Dermis blood vessel endothelial cell (primary cell): ENCODE results near the gene MSANTD1. TPM values are rescaled to one million over a fixed set of nuclear protein-coding genes. Genes with fewer than 3 reads are reported as not detected.

Source experiments
- DNase-seq: peaks from one replicate; pipeline ENCODE4 v3.0.0; 2010
- total RNA-seq: library from RNA; depleted of rRNA; stranded (reverse); fragments of >200 nt; gene quantifications from 2 replicates; pipeline ENCODE4 v1.2.3, GENCODE V29; 2014

The MSANTD1 gene
- total RNA-seq, 1 donor from 2014 or later, result 0.34 TPM

- DNase-seq, result no peak
Observed at GRCh38 chr4:3233391-3234071, 15.4 kb upstream of the MSANTD1 start.

- DNase-seq, result no peak
Observed at GRCh38 chr4:3234171-3235029, 14.6 kb upstream of the MSANTD1 start.

- no peak for DNase-seq
Observed at GRCh38 chr4:3235030-3235345, 14.0 kb upstream of the MSANTD1 start.

- DNase-seq, result no peak
Observed at GRCh38 chr4:3235581-3235980, 13.4 kb upstream of the MSANTD1 start.

GRCh38 chr4:3236326-3236878, 12.6 kb upstream of the MSANTD1 start:
- no peak for DNase-seq

GRCh38 chr4:3237266-3237665, 11.7 kb upstream of the MSANTD1 start:
- DNase-seq, result no peak

- no peak for DNase-seq
Observed at GRCh38 chr4:3237712-3238560, 11.0 kb upstream of the MSANTD1 start.

- DNase-seq, result no peak
Observed at GRCh38 chr4:3238721-3239120, 10.2 kb upstream of the MSANTD1 start.

GRCh38 chr4:3239303-3239702, 9.7 kb upstream of the MSANTD1 start:
- DNase-seq, result no peak

- no peak for DNase-seq
Observed at GRCh38 chr4:3239998-3240920, 8.7 kb upstream of the MSANTD1 start.

GRCh38 chr4:3240936-3241522, 7.9 kb upstream of the MSANTD1 start:
- no peak for DNase-seq

GRCh38 chr4:3241898-3242524, 6.9 kb upstream of the MSANTD1 start:
- no peak for DNase-seq

- no peak for DNase-seq
Observed at GRCh38 chr4:3243136-3243780, 5.7 kb upstream of the MSANTD1 start.

GRCh38 chr4:3244002-3244401, 5.0 kb upstream of the MSANTD1 start:
- DNase-seq, result no peak

- no peak for DNase-seq
Observed at GRCh38 chr4:3244747-3245146, 4.2 kb upstream of the MSANTD1 start.

GRCh38 chr4:3245676-3246075, 3.3 kb upstream of the MSANTD1 start:
- no peak for DNase-seq

- DNase-seq, result no peak
Observed at GRCh38 chr4:3246458-3247398, 2.2 kb upstream of the MSANTD1 start.

- no peak for DNase-seq
Observed at GRCh38 chr4:3247399-3248177, 1.4 kb upstream of the MSANTD1 start.

- no peak for DNase-seq
Observed at GRCh38 chr4:3248178-3248480, 830 bp upstream of the MSANTD1 start.
